Choroid plexus epithelial cell (primary cell): Measurements from ENCODE around the gene GRAMD2A.

Experiments used
- DNase-seq: peaks from one replicate; pipeline ENCODE4 v3.0.0-alpha.2; 2010; ENCODE audit warnings: low read depth
- H3K4me3 ChIP-seq: 2 replicates; pipeline ENCODE4 v1.5.1; 2011; ENCODE audit warnings: low read depth, mild to moderate bottlenecking, control low read depth, low read length, moderate library complexity
- CTCF ChIP-seq: conservative IDR thresholded peaks from 2 replicates; pipeline ENCODE4 v1.5.1; 2011; ENCODE audit warnings: low read depth, mild to moderate bottlenecking, control low read depth, inconsistent platforms, low read length, moderate library complexity

GRAMD2A gene

GRCh38 chr15:72127724-72128322 is 69.8 kb downstream of the GRAMD2A start:
- DNase-seq: no peak
- H3K4me3 ChIP-seq: no peak overlapping the region
- no peak for TF ChIP-seq CTCF

GRCh38 chr15:72124218-72124617 is 73.4 kb downstream of the GRAMD2A start:
- DNase-seq: no peak
- TF ChIP-seq CTCF: no peak
- no peak overlapping the region for H3K4me3 ChIP-seq

- peak within 1 kb of the TSS; percentile 99 for H3K4me3 ChIP-seq
- DNase-seq: peak; percentile 99
- TF ChIP-seq CTCF: no peak
Measured at GRCh38 chr15:72118017-72118978, 79.3 kb downstream of the GRAMD2A start, which contains the start of the genes MYO9A and SENP8. MYO9A (minus strand) TSS chr15:72118150; CDS start chr15:72046563, 71,587 bp downstream. SENP8 (plus strand) TSS chr15:72118403; CDS start chr15:72139624, 21,221 bp downstream.

GRCh38 chr15:72117486-72118016 is 80.0 kb downstream of the GRAMD2A start:
- peak; percentile 82 for DNase-seq
- peak overlapping the region; percentile 99 for H3K4me3 ChIP-seq
- no peak for TF ChIP-seq CTCF

GRCh38 chr15:72116731-72117485 is 80.7 kb downstream of the GRAMD2A start:
- peak overlapping the region; percentile 99 for H3K4me3 ChIP-seq
- TF ChIP-seq CTCF: no peak
- DNase-seq: peak; percentile 41

- no peak for DNase-seq
- TF ChIP-seq CTCF: no peak
- H3K4me3 ChIP-seq: no peak overlapping the region
Measured at GRCh38 chr15:72113347-72114031, 84.1 kb downstream of the GRAMD2A start.
